HepG2 (cell line): ENCODE results near the gene TMEM266. TPM values are rescaled to one million over a fixed set of nuclear protein-coding genes. Genes with fewer than 3 reads are reported as not detected.

Source experiments
- CBX1 ChIP-seq: IDR thresholded peaks from one replicate; pipeline ENCODE4 v1.6.1; 2016; ENCODE audit warnings: antibody characterized with exemption, low read depth
- GATAD2A ChIP-seq: IDR thresholded peaks from 2 replicates; pipeline ENCODE4 v1.6.1; 2016
- IKZF5 ChIP-seq: IDR thresholded peaks from 2 replicates; pipeline ENCODE4 v1.6.1; 2018; ENCODE audit warnings: missing genetic modification reagents, mild to moderate bottlenecking, missing compliant biosample characterization
- PHF20 ChIP-seq: sonication (generic); formaldehyde crosslinking; IDR thresholded peaks from 2 replicates; pipeline ENCODE4 v1.5.0; 2020; ENCODE audit warnings: mild to moderate bottlenecking, missing genetic modification reagents
- SNAPC4 ChIP-seq: sonication (generic); formaldehyde crosslinking; IDR thresholded peaks from 2 replicates; pipeline ENCODE4 v1.4.0; 2020; ENCODE audit warnings: mild to moderate bottlenecking, missing genetic modification reagents
- SRF ChIP-seq: IDR thresholded peaks from 2 replicates; pipeline ENCODE4 v1.6.1; 2011; ENCODE audit warnings: mild to moderate bottlenecking, low read depth, low read length, moderate library complexity
- ZNF101 ChIP-seq: sonication (generic); formaldehyde crosslinking; IDR thresholded peaks from 2 replicates; pipeline ENCODE4 v1.4.0; 2020; ENCODE audit warnings: mild to moderate bottlenecking, low read depth, missing genetic modification reagents, borderline replicate concordance
- ZNF12 ChIP-seq: sonication (generic); formaldehyde crosslinking; IDR thresholded peaks from 2 replicates; pipeline ENCODE4 v1.5.0; 2020; ENCODE audit warnings: missing genetic modification reagents
- ZNF142 ChIP-seq: sonication (generic); formaldehyde crosslinking; IDR thresholded peaks from 2 replicates; pipeline ENCODE4 v1.4.0; 2020; ENCODE audit warnings: missing genetic modification reagents
- ZNF460 ChIP-seq: sonication (generic); formaldehyde crosslinking; IDR thresholded peaks from 2 replicates; pipeline ENCODE4 v1.5.1; 2020; ENCODE audit warnings: missing genetic modification reagents, mild to moderate bottlenecking, borderline replicate concordance
- ZNF569 ChIP-seq: sonication (generic); formaldehyde crosslinking; IDR thresholded peaks from 2 replicates; pipeline ENCODE4 v1.5.0; 2020; ENCODE audit warnings: mild to moderate bottlenecking, missing genetic modification reagents, moderate library complexity, borderline replicate concordance
- ZNF574 ChIP-seq: sonication (generic); formaldehyde crosslinking; IDR thresholded peaks from 2 replicates; pipeline ENCODE4 v1.4.0; 2020; ENCODE audit warnings: missing genetic modification reagents
- ZNF674 ChIP-seq: sonication (generic); formaldehyde crosslinking; IDR thresholded peaks from 2 replicates; pipeline ENCODE4 v1.5.0; 2020; ENCODE audit warnings: low read depth, mild to moderate bottlenecking, missing genetic modification reagents
- polyA plus RNA-seq, 8 experiments: library from polyadenylated mRNA; depleted of rRNA in 3 of 8; stranded (reverse) in 7 of 8; unstranded in 1 of 8; fragments of >200 nt; fragmentation: Illumina TruSeq in 4 of 8; extraction: Trizol in 4 of 8; gene quantifications; 2 replicates each; pipeline versions ENCODE4 v1.2.1 to v1.2.3, GENCODE V29; 2011 to 2016; ENCODE audit warnings: low read depth in 4 of 8, missing spikeins in 1 of 8, mixed read lengths in 1 of 8; ENCODE audit not compliant: insufficient read depth in 1 of 8
- total RNA-seq, 5 experiments: library from RNA; depleted of rRNA; stranded (reverse); fragments of >200 nt; fragmentation: Illumina TruSeq; extraction: Trizol; gene quantifications; 2 replicates each; pipeline ENCODE4 v1.2.3, GENCODE V29; 2016; ENCODE audit warnings: low read depth in 1 of 5

Gene TMEM266
- total and polyA plus RNA-seq, 2 of the 13 experiments (the other 11 are each of a cell fraction or from before 2014, with no cell fraction given), result 0.04 TPM; not detected in 1

GRCh38 chr15:76196269-76197231 is 136.8 kb downstream of the TMEM266 start (continued):
- TF ChIP-seq SNAPC4 (CRISPR knock-in tag) (no peak), IKZF5 (CRISPR knock-in tag) (peak; percentile 61; the same call in 1 of the 2 replicates), SRF (no peak), ZNF674 (no peak), ZNF142 (0 out of 2 replicates have a peak, but pooled peaks have one; percentile 52), ZNF101 (CRISPR knock-in tag) (no peak), ZNF574 (CRISPR knock-in tag) (peak; percentile 41; the same call in 1 of the 2 replicates), PHF20 (CRISPR knock-in tag) (peak; percentile 67), ZNF569 (no peak), GATAD2A (peak; percentile 80), CBX1 (no peak), ZNF12 (CRISPR knock-in tag) (peak; percentile 32; the same call in 1 of the 2 replicates), ZNF460 (no peak)
